IMR-90 (cell line): ENCODE measurements around the gene PRKAR1B.

ENCODE experiments used
- CEBPB ChIP-seq: IDR thresholded peaks from 2 replicates; pipeline ENCODE4 v1.6.1; 2012; ENCODE audit warnings: low read depth, low read length, improper control_type of control experiment
- MAFK ChIP-seq: IDR thresholded peaks from 2 replicates; pipeline ENCODE4 v1.6.1; 2012; ENCODE audit warnings: low read depth, low read length, improper control_type of control experiment
- POLR2A ChIP-seq: IDR thresholded peaks from 2 replicates; pipeline ENCODE4 v1.6.1; 2012; ENCODE audit warnings: mild to moderate bottlenecking, low read depth, low read length
- RCOR1 ChIP-seq: IDR thresholded peaks from 2 replicates; pipeline ENCODE4 v1.6.1; 2012; ENCODE audit warnings: mild to moderate bottlenecking, low read length, improper control_type of control experiment; ENCODE audit not compliant: insufficient replicate concordance
- RFX5 ChIP-seq: IDR thresholded peaks from 2 replicates; pipeline ENCODE4 v1.8.0; 2012; ENCODE audit warnings: low read depth, mild to moderate bottlenecking, low read length, moderate library complexity
- TF ChIP-seq, protein P1 (sequence below): conservative IDR thresholded peaks from 2 replicates; pipeline ENCODE4 v1.5.1; 2012; ENCODE audit warnings: mild to moderate bottlenecking, low read depth, low read length, improper control_type of control experiment
- TF ChIP-seq, protein P2 (sequence below): fragments of 150-350 bp; IDR thresholded peaks from 2 replicates; pipeline ENCODE4 v1.6.1; 2016; ENCODE audit warnings: low read depth, mild to moderate bottlenecking, low read length, moderate library complexity, borderline replicate concordance

DNA sequence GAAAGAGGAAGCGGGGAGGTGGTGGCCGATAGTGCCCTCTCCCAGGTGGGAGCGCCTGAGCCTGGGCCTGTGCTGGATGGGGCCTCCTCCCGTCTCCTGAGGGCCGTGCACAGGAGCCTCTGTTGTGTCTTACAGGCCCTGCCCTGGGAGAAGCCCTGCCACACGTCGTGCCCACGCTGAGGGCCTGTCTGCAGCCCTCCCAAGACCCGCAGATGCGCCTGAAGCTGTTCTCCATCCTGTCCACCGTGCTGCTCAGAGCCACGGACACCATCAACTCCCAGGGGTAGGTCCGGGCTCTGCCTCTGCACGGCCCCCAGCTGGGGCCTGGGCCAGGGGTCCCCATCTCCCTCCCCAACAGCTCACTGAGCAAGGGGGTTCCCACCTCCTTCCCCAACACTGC, 43.3 kb upstream of the PRKAR1B start:
- TF ChIP-seq, protein P1, sequence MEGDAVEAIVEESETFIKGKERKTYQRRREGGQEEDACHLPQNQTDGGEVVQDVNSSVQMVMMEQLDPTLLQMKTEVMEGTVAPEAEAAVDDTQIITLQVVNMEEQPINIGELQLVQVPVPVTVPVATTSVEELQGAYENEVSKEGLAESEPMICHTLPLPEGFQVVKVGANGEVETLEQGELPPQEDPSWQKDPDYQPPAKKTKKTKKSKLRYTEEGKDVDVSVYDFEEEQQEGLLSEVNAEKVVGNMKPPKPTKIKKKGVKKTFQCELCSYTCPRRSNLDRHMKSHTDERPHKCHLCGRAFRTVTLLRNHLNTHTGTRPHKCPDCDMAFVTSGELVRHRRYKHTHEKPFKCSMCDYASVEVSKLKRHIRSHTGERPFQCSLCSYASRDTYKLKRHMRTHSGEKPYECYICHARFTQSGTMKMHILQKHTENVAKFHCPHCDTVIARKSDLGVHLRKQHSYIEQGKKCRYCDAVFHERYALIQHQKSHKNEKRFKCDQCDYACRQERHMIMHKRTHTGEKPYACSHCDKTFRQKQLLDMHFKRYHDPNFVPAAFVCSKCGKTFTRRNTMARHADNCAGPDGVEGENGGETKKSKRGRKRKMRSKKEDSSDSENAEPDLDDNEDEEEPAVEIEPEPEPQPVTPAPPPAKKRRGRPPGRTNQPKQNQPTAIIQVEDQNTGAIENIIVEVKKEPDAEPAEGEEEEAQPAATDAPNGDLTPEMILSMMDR, result no peak
- TF ChIP-seq POLR2A (no peak), CEBPB (no peak), MAFK (no peak), RFX5 (no peak), RCOR1 (no peak)
- TF ChIP-seq, protein P2, sequence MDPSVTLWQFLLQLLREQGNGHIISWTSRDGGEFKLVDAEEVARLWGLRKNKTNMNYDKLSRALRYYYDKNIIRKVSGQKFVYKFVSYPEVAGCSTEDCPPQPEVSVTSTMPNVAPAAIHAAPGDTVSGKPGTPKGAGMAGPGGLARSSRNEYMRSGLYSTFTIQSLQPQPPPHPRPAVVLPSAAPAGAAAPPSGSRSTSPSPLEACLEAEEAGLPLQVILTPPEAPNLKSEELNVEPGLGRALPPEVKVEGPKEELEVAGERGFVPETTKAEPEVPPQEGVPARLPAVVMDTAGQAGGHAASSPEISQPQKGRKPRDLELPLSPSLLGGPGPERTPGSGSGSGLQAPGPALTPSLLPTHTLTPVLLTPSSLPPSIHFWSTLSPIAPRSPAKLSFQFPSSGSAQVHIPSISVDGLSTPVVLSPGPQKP, result no peak
